ENCODE measurements around the gene ZDHHC3. TPM values are rescaled to one million over a fixed set of nuclear protein-coding genes. Genes with fewer than 3 reads are reported as not detected.

ZDHHC3 gene
- total and polyA plus RNA-seq, 2 experiments from 2014 or later, result 60.3 to 62.0 TPM

- Histone ChIP-seq H3K27me3 (no peaks in the 10 kb centered on the region), H3K79me2 (no peaks in the 10 kb centered on the region), H4K20me1 (ENCODE audit: insufficient read depth, poor library complexity, severe bottlenecking) (no peaks in the 10 kb centered on the region), H3K4me2 (no peak overlapping the region), H3K36me3 (replicated peaks; ENCODE audit: insufficient read depth, low read depth) (no peaks in the 10 kb centered on the region), H3K9me3 (ENCODE audit: low read depth) (no peaks in the 10 kb centered on the region), H3K4me1 (ENCODE audit: insufficient read depth) (no peaks in the 10 kb centered on the region), H3K4me3 (no peak overlapping the region), H3K9me2 (replicated peaks; ENCODE audit: insufficient read depth) (no peaks in the 10 kb centered on the region), H2AFZ (no peak overlapping the region), H3K27ac (no peak overlapping the region)
- no peak for TF ChIP-seq EZH2 (IDR thresholded peaks at IDR 0.05; ENCODE audit: borderline replicate concordance)
- TF ChIP-seq EZH2phosphoT487 (IDR thresholded peaks at IDR 0.05; ENCODE audit: low read depth, severe bottlenecking, unreplicated experiment), result no peak
- no peak for TF ChIP-seq CTCF (IDR thresholded peaks at IDR 0.05; ENCODE audit: poor library complexity)
- DNase-seq (ENCODE audit: low spot score), result no peak
- whole genome bisulfite sequencing (ENCODE audit: low lambda C conversion rate, missing lambda C conversion rate), result 93% methylated on average over 9 of the region's 9 CpGs
Observed at GRCh38 chr3:44942202-44942921, 33.6 kb downstream of the ZDHHC3 start.

DNA sequence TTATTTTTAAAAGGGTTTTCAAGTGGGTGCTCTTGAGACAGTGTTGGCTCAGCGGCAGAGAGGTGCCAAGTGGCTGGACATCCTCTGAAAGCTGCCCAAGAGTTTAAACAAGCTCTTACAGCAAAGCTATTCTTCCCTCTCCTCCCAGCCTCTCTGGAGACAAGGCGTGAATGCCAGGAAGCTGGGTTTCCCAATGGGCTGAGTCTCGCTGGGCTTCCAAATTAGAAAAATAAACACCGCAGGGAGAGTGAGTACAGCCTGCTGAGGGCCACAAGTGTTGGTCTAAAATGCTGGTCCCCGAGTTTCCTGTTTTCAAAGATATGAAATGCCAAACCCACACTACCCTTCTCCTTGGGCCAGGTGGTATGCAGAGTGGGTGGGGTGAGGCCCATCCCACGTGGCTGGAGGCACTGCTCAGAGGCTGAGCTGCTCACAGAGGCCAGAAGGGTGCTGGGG lies 36.4 kb downstream of the ZDHHC3 start:
- H3K36me3 ChIP-seq (replicated peaks; ENCODE audit: insufficient read depth, low read depth), result no peaks in the 10 kb centered on the region

DNA sequence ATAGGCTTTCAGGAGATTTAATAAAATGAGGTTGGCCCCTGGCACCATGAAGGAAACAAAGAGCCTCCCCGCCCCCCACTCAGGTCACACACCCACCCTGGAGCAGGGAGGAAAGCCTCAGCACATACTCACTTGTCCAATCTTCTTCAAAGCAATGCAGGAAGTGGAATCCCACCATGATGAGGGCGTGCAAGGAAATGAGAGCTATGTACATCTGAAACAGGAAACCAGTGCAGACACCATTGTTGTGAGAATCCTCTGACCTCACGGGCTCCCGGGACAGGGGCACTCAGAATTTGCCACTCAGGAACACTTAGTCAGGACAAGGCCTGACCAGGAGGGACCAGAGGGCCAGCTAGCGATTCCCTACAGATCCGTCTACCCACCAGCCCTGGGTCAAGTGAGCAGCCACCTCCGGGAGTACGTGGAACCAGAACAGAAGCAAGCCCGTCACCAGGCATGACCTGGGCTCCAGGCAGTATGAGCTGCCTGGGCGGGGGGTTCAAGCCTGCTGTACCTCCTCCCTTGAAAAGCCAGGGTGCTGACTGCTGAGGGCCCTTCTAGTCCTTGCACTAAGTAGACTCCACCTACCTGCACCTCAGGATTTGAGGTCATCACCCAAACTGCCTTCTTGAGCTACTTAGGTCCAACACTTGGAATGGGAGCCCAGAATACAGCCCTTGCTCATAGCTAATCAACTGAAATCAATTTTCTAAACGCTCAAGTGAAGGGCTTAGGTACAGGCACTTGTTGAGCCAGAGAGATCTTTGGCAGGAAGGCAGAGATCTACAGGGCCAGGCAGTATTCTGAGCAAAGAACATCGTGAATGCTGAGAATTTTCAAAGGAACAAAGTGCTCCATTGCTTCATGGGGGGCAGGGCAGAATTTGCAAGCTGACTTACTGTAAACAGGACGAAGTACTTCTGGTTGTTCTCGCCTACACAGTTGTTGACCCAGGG lies 42.7 kb downstream of the ZDHHC3 start:
- Histone ChIP-seq H3K79me2 (no peaks in the 10 kb centered on the region), H4K20me1 (ENCODE audit: insufficient read depth, poor library complexity, severe bottlenecking) (no peaks in the 10 kb centered on the region), H3K9me3 (ENCODE audit: low read depth) (no peaks in the 10 kb centered on the region), H3K27me3 (no peaks in the 10 kb centered on the region), H3K4me3 (no peak overlapping the region), H3K4me1 (ENCODE audit: insufficient read depth) (no peaks in the 10 kb centered on the region), H3K4me2 (no peak overlapping the region), H2AFZ (no peak overlapping the region), H3K9me2 (replicated peaks; ENCODE audit: insufficient read depth) (no peaks in the 10 kb centered on the region), H3K36me3 (replicated peaks; ENCODE audit: insufficient read depth, low read depth) (no peaks in the 10 kb centered on the region), H3K27ac (no peak overlapping the region)
- no peak for DNase-seq (ENCODE audit: low spot score)
- WGBS (ENCODE audit: low lambda C conversion rate, missing lambda C conversion rate), result 91% methylated on average over 14 of the region's 14 CpGs
- TF ChIP-seq CTCF (IDR thresholded peaks at IDR 0.05; ENCODE audit: poor library complexity), result no peak
- TF ChIP-seq EZH2 (IDR thresholded peaks at IDR 0.05; ENCODE audit: borderline replicate concordance), result no peak

More for the DNA sequence above, 36.4 kb downstream of the ZDHHC3 start:
- Histone ChIP-seq H3K27me3 (no peaks in the 10 kb centered on the region), H3K27ac (no peak overlapping the region), H3K4me2 (no peak overlapping the region), H2AFZ (no peak overlapping the region), H4K20me1 (ENCODE audit: insufficient read depth, poor library complexity, severe bottlenecking) (no peaks in the 10 kb centered on the region), H3K4me3 (no peak overlapping the region), H3K4me1 (ENCODE audit: insufficient read depth) (no peaks in the 10 kb centered on the region), H3K9me3 (ENCODE audit: low read depth) (no peaks in the 10 kb centered on the region), H3K79me2 (no peaks in the 10 kb centered on the region), H3K9me2 (replicated peaks; ENCODE audit: insufficient read depth) (no peaks in the 10 kb centered on the region)
- no peak for DNase-seq (ENCODE audit: low spot score)
- 92% methylated on average over 6 of the region's 6 CpGs for WGBS (ENCODE audit: low lambda C conversion rate, missing lambda C conversion rate)
- TF ChIP-seq EZH2phosphoT487 (IDR thresholded peaks at IDR 0.05; ENCODE audit: low read depth, severe bottlenecking, unreplicated experiment), result no peak
- no peak for TF ChIP-seq EZH2 (IDR thresholded peaks at IDR 0.05; ENCODE audit: borderline replicate concordance)
- no peak for TF ChIP-seq CTCF (IDR thresholded peaks at IDR 0.05; ENCODE audit: poor library complexity)

All from hepatocyte (in vitro differentiated cells).